Measurements from ENCODE around the gene SETD4. TPM values are rescaled to one million over a fixed set of nuclear protein-coding genes. Genes with fewer than 3 reads are reported as not detected.
A peak's percentile ranks its signal among the peaks of the same experiment; 100 is the strongest.
"Not testable (repeated sequence)": the region's sequence is repeated elsewhere in the genome, so short reads cannot be mapped to it uniquely, and the experiment has no call there.

Gene SETD4
- 10 to 100 TPM; 11.5 TPM for total RNA-seq
- long read RNA-seq, transcript SETD4-201 (12 exons, 3,015 nt): major isoform, 5 of 18 reads
- long read RNA-seq, partial matches to known transcripts: 10 of 18 reads
- long read RNA-seq, other reads (novel, unspliced or antisense): 3 of 18 reads

DNA sequence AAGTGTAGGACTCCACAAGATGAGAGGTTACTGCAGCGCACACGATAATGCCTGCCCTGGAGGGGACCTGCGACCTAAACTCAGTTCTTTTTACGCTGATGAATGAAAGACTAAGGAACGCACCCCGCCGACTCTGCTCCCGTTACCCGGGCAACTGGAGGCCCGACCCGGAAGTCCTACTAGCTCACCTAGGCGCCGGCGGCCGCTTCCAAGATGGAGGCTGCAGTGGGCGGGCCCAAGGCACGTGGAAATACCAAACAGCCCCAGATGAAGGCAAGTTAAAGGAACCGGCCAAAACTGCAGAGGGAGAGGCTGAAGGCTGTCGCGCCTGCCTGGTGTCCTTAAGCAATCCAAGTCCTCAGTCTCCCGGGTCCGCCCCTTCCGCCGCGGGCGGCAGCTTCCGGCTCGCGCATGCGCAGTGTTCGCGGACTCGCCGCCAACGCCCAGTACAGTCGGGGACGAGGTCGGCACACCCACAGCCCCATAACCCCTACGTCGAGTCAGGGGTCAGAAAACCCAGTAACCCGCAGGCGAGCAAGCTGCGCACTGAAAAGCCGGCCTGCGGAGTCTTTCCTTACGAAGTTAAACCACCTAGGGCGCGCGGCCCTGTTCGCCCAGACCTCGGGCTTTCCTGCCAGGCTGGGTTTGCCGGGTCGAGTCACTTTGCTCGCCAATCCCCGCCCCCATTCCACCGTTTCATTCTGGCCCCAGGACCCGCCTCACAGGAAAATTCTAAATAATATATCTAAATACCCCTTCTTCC, at the start of gene SETD4:
TSS of gene SETD4 (minus strand) at position 368 of the 763 bp plus-strand sequence. CDS start 1,638 bp downstream, outside the sequence.
- DNase-seq (peak; percentile 94), ATAC-seq (peak; percentile 97 to 98)
- intact Hi-C loops (cut with DNase I): no loop called here

GRCh38 chr21:36109868-36110267, 49.5 kb upstream of the SETD4 start:
- no peak for ATAC-seq
- intact Hi-C loops (cut with DNase I): loop anchor here in 1 of 2 donors (5.0 kb wide), 1 partner anchor 38 kb away; the partner anchor contains the start of gene CBR1
- no peak for DNase-seq

- DNase-seq (no peak), ATAC-seq (peak in 1 of 2 donors; percentile 30)
- intact Hi-C loops (cut with DNase I): no loop called here
Observed at GRCh38 chr21:36105327-36105842, 45.1 kb upstream of the SETD4 start.

DNA sequence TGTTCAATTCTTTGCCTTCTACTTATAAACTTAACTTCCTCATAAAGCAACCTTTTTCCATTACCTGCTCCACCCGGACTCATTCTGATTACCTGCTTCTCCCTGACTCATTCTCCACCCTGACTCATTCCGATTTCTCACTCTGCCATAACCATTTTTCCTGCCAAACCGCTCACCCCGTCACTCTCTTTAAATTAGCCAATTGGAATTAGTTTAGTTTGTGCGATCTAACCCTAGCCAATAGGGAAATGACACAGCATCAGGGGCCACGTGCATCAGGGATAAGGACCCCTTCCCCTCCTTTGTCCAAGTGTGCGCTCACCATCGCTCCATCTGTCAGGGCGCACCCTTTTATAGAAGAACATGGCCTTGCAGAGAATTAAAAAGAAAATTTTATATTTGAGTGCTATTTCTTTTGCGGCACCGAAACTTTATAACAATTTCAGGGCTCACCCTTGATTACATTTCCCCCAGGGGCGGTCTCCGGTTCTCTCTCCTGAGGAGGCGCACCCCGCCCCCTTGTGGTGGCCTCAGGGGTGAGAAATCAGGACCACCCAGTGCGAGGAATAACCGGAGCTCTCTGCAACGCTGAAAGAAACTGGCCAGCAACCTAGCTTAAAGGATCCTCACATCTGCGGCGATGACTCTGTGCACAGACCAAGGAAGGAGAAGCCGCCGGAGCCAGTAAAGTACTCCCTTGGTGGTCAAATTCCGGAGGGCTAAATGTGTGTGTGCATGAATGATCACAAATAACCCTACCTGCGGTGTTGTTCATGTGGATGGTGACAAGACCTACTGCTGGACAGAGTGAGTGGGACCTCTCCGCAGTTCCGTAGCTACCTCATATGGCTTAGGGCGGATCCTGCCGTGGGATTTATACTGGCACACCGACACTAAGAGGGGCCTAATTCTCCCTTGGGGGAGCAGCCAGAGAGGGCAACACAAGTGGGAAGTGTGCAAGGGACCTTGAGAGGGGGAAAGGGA, 44.3 kb upstream of the SETD4 start:
- ATAC-seq (peak; percentile 47 to 84), DNase-seq (peak; percentile 65)
- intact Hi-C loops (cut with DNase I): no loop called here

DNA sequence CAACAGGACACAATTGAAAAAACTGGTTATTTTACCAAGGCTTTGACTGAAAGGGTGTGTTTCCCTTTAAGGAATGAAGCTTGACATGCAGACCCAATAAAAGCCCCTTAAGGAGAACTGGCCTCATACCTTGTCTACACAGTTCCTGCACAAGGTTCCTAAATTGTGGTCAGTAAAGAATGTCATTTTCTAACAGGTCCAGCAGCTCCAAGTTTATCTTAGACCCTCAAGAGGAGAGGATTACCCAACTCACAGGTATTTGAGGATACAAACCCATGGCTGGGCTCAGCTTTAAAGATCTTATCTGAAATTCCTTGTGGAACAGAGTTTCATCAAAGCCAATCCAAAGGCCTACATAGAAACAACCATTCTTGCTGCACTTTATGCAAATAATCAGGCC, 43.1 kb upstream of the SETD4 start:
- DNase-seq (no peak), ATAC-seq (no peak)
- intact Hi-C loops (cut with DNase I): no loop called here

DNA sequence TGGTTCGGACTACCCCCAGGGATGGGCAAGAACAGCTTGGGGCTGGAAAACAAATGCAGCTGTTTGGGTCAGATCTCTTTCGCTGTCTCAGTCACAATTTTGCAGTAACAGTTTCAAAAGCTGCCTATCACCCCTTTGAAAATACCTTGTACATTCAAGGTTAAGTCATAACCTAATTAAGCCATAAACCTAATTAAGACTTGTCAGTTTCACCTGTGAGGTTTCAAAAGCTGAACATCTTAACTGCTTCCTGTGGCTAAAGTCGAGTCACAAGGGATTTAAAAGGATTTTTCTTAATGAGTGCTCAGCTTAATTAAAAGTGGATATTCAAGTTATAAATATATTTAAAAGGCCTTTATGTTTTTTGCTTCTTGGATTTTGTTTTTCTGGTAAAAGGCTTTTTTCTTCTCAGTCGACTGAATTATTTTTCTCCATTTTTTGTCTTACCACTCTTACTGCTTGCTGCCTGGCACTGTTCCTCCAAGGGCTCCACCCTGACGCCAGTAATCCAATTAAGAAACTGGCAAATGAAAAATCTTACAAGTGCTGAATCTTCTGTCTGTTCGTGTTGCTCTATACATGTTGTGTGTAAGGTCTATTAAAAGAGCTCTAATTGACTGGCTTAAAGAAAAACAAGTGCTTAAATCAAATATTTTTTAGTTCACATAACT, 40.8 kb upstream of the SETD4 start:
- intact Hi-C loops (cut with DNase I): no loop called here

DNA sequence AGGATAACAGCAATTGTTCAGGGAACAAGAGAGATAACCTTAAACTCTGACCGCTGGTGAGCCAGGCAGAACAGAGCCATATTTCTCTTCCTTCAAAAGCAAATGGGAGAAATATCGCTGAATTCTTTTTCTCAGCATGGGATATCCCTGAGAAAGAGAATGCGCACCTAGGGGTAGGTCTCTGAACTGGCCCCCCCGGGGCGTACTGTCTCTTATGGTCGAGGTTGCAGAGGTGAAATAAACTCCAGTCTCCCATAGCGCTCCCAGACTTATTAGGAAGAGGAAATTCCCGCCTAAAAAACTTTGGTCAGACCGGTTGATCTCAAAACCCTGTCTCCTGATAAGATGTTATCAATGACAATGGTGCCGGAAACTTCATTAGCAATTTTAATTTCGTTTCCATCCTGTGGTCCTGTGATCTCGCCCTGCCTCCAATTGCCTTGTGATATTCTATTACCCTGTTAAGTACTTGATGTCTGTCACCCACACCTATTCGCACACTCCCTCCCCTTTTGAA, 39.4 kb upstream of the SETD4 start:
- DNase-seq; ATAC-seq; intact Hi-C loops (cut with DNase I): not testable (repeated sequence)

More for the DNA sequence above, 40.8 kb upstream of the SETD4 start:
- DNase-seq: no peak
- ATAC-seq: no peak

DNA sequence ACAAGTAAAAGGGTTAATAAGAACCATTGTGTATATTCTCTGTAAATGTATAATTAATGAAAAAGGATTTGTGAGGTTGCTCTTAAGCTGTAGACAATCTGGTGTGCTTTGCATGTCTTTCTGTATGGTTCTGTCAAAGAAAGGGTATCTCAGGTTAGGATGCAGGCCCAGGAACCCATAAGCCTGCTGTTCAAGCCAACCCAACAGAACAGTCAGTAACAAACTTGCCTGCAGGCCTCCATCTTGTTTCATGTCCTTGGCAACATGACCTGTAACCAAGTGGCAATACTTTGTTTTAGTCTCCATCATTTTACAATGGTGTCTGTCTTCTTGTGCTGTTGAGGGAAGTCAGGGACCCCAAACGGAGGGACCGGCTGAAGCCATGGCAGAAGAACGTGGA, 38.7 kb upstream of the SETD4 start:
- DNase-seq (no peak), ATAC-seq (no peak)
- intact Hi-C loops (cut with DNase I): no loop called here

- ATAC-seq (no peak), DNase-seq (no peak)
- intact Hi-C loops (cut with DNase I): no loop called here
Observed at GRCh38 chr21:36098182-36098532, 37.8 kb upstream of the SETD4 start.

DNA sequence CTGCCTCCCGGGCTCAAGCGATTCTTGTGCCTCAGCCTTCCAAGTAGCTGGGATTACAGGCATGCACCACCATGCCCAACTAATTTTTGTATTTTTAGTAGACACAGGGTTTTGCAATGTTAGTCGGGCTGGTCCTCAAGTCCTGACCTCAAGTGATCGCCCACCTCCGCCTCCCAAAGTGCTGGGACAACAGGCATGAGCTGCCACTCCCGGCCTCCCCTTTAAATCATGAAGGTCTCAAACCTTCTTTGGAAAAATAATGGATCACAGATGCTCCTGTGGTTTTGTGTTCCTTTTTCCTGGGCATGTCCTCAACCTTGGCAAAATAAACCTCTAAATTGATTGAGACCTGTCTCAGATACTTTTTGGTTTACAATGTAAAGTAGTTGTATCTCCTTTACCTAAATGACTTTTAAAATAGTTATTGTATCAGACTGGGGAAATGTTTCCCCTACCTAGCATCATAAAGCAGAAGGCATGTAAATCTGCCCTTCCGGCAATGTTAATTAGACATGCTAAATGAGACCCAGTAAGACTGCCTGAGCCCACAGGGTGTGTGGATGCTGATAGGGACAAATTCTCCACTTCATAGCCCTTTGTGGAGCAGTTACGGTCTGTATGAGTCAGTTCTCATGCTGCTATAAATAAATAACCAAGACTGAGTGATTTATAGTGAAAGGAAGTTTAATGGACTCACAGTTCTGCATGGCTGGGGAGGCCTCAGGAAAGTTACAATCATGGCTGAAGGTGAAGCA, 37.3 kb upstream of the SETD4 start:
- intact Hi-C loops (cut with DNase I): no loop called here
- DNase-seq: no peak
- no peak for ATAC-seq

- ATAC-seq (no peak), DNase-seq (no peak)
- intact Hi-C loops (cut with DNase I): no loop called here
Observed at GRCh38 chr21:36096398-36097290, 36.3 kb upstream of the SETD4 start.

DNA sequence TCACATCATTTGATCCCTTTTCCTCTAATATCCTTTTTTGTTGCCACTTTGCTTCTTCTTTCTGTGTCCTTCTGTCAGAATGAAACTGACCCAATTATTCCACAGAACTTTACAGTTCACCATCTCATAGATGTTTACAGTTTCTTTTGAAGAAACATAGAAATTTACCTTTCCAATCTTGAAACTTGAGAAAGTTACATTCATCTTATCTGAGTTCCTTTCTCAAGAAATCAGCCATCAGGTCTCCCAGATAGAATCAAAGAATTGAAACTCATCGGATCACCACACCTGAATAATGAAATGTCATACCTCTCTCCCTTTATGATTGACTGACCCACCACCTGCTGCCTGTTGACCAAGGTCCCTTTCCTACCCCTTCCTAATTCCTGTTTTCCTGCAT, 33.2 kb upstream of the SETD4 start:
- no peak for ATAC-seq
- no peak for DNase-seq
- intact Hi-C loops (cut with DNase I): no loop called here

- intact Hi-C loops (cut with DNase I): no loop called here
- ATAC-seq (no peak), DNase-seq (no peak)
Observed at GRCh38 chr21:36092681-36093080, 32.4 kb upstream of the SETD4 start.

- no peak for DNase-seq
- intact Hi-C loops (cut with DNase I): no loop called here
- ATAC-seq: no peak
Observed at GRCh38 chr21:36089946-36090345, 29.6 kb upstream of the SETD4 start.

GRCh38 chr21:36087362-36088138, 27.2 kb upstream of the SETD4 start:
- intact Hi-C loops (cut with DNase I): no loop called here
- no peak for DNase-seq
- peak; percentile 30 to 46 for ATAC-seq

GRCh38 chr21:36082237-36082664, 21.9 kb upstream of the SETD4 start:
- no peak for DNase-seq
- ATAC-seq: no peak
- intact Hi-C loops (cut with DNase I): no loop called here
